HepG2 (cell line): ENCODE data around the gene MAPK1. TPM values are rescaled to one million over a fixed set of nuclear protein-coding genes. Genes with fewer than 3 reads are reported as not detected.

Source experiments
- ARNT2 ChIP-seq: sonication (generic); formaldehyde crosslinking; IDR thresholded peaks from 2 replicates; pipeline ENCODE4 v1.8.0; 2022; ENCODE audit warnings: mild to moderate bottlenecking, low read depth, missing genetic modification reagents, moderate library complexity
- ARNTL ChIP-seq: sonication (generic); formaldehyde crosslinking; IDR thresholded peaks from 2 replicates; pipeline ENCODE4 v1.4.0; 2020; ENCODE audit warnings: mild to moderate bottlenecking, missing genetic modification reagents
- ATF7-NPFF ChIP-seq: sonication (generic); formaldehyde crosslinking; IDR thresholded peaks from 2 replicates; pipeline ENCODE4 v1.8.1; 2023; ENCODE audit warnings: mild to moderate bottlenecking, low read depth, missing genetic modification reagents, moderate library complexity
- HMG20A ChIP-seq: IDR thresholded peaks from 2 replicates; pipeline ENCODE4 v1.6.1; 2016; ENCODE audit warnings: borderline replicate concordance
- HNRNPL ChIP-seq: fragments of 200-400 bp; formaldehyde crosslinking; IDR thresholded peaks from 2 replicates; pipeline ENCODE4 v1.6.1; 2017; ENCODE audit warnings: mild to moderate bottlenecking, low read depth, low read length
- HOXA5 ChIP-seq: sonication (generic); formaldehyde crosslinking; IDR thresholded peaks from 2 replicates; pipeline ENCODE4 v1.4.0; 2020; ENCODE audit warnings: missing genetic modification reagents
- ISL2 ChIP-seq: sonication (generic); formaldehyde crosslinking; IDR thresholded peaks from 2 replicates; pipeline ENCODE4 v1.5.0; 2020; ENCODE audit warnings: missing genetic modification reagents
- KAT2B ChIP-seq: fragments of 150-350 bp; IDR thresholded peaks from 2 replicates; pipeline ENCODE4 v1.6.1; 2014; ENCODE audit warnings: low read depth, low read length, borderline replicate concordance
- MAFF ChIP-seq: IDR thresholded peaks from 2 replicates; pipeline ENCODE4 v1.6.1; 2011; ENCODE audit warnings: low read depth, low read length, improper control_type of control experiment
- MXD4 ChIP-seq: IDR thresholded peaks from 2 replicates; pipeline ENCODE4 v1.6.1; 2016; ENCODE audit warnings: mild to moderate bottlenecking, missing biosample characterization, missing genetic modification reagents
- REPIN1 ChIP-seq: sonication (generic); formaldehyde crosslinking; IDR thresholded peaks from 2 replicates; pipeline ENCODE4 v1.8.0; 2022; ENCODE audit warnings: missing genetic modification reagents, low read depth, mild to moderate bottlenecking, borderline replicate concordance
- SKI ChIP-seq: fragments of 450-650 bp; IDR thresholded peaks from one replicate; pipeline ENCODE4 v1.6.1; 2018; ENCODE audit warnings: mild to moderate bottlenecking; ENCODE audit not compliant: partially characterized antibody
- U2AF1 ChIP-seq: fragments of 200-400 bp; formaldehyde crosslinking; optimal IDR thresholded peaks from 2 replicates; pipeline ENCODE3; 2017; ENCODE audit warnings: mild to moderate bottlenecking, low read depth, low read length
- ZBTB39 ChIP-seq: sonication (generic); formaldehyde crosslinking; IDR thresholded peaks from 2 replicates; pipeline ENCODE4 v1.5.0; 2020; ENCODE audit warnings: missing genetic modification reagents
- ZNF160 ChIP-seq: sonication (generic); formaldehyde crosslinking; IDR thresholded peaks from 2 replicates; pipeline ENCODE4 v1.8.0; 2022; ENCODE audit warnings: mild to moderate bottlenecking, inconsistent platforms, missing genetic modification reagents
- ZNF205 ChIP-seq: IDR thresholded peaks from 2 replicates; pipeline ENCODE4 v1.6.1; 2018; ENCODE audit warnings: missing biosample characterization, missing genetic modification reagents
- ZNF234 ChIP-seq: sonication (generic); formaldehyde crosslinking; conservative IDR thresholded peaks from 2 replicates; pipeline ENCODE4 v1.5.1; 2020; ENCODE audit warnings: mild to moderate bottlenecking, missing genetic modification reagents
- ZNF235 ChIP-seq: sonication (generic); formaldehyde crosslinking; IDR thresholded peaks from 2 replicates; pipeline ENCODE4 v1.8.1; 2023; ENCODE audit warnings: mild to moderate bottlenecking, missing genetic modification reagents, borderline replicate concordance
- ZNF317 ChIP-seq: sonication (generic); formaldehyde crosslinking; IDR thresholded peaks from 2 replicates; pipeline ENCODE4 v1.5.0; 2020; ENCODE audit warnings: mild to moderate bottlenecking, missing genetic modification reagents
- ZNF547 ChIP-seq: sonication (generic); formaldehyde crosslinking; IDR thresholded peaks from 2 replicates; pipeline ENCODE4 v1.5.1; 2020; ENCODE audit warnings: mild to moderate bottlenecking, missing genetic modification reagents
- ZNF749 ChIP-seq: sonication (generic); formaldehyde crosslinking; IDR thresholded peaks from 2 replicates; pipeline ENCODE4 v1.8.0; 2022; ENCODE audit warnings: mild to moderate bottlenecking, missing genetic modification reagents, moderate library complexity, borderline replicate concordance
- ZNF83 ChIP-seq: sonication (generic); formaldehyde crosslinking; IDR thresholded peaks from 2 replicates; pipeline ENCODE4 v1.4.0; 2020; ENCODE audit warnings: missing genetic modification reagents, mild to moderate bottlenecking, borderline replicate concordance
- ZSCAN21 ChIP-seq: sonication (generic); formaldehyde crosslinking; IDR thresholded peaks from 2 replicates; pipeline ENCODE4 v1.8.0; 2022; ENCODE audit warnings: mild to moderate bottlenecking, missing genetic modification reagents, moderate library complexity, borderline replicate concordance
- polyA plus RNA-seq, 8 experiments: library from polyadenylated mRNA; depleted of rRNA in 3 of 8; stranded (reverse) in 7 of 8; unstranded in 1 of 8; fragments of >200 nt; fragmentation: Illumina TruSeq in 4 of 8; extraction: Trizol in 4 of 8; gene quantifications; 2 replicates each; pipeline versions ENCODE4 v1.2.1 to v1.2.3, GENCODE V29; 2011 to 2016; ENCODE audit warnings: low read depth in 4 of 8, missing spikeins in 1 of 8, mixed read lengths in 1 of 8; ENCODE audit not compliant: insufficient read depth in 1 of 8
- total RNA-seq, 5 experiments: library from RNA; depleted of rRNA; stranded (reverse); fragments of >200 nt; fragmentation: Illumina TruSeq; extraction: Trizol; gene quantifications; 2 replicates each; pipeline ENCODE4 v1.2.3, GENCODE V29; 2016; ENCODE audit warnings: low read depth in 1 of 5
- TF ChIP-seq, protein P1 (sequence below): sonication (generic); formaldehyde crosslinking; IDR thresholded peaks from 2 replicates; pipeline ENCODE4 v1.4.0; 2020; ENCODE audit warnings: mild to moderate bottlenecking, low read depth, missing genetic modification reagents
- TF ChIP-seq, protein P2 (sequence below): sonication (generic); formaldehyde crosslinking; IDR thresholded peaks from 2 replicates; pipeline ENCODE4; 2020; ENCODE audit warnings: missing genetic modification reagents, mild to moderate bottlenecking, borderline replicate concordance
- TF ChIP-seq, protein P3 (sequence below): fragments of 450-650 bp; IDR thresholded peaks from 2 replicates; pipeline ENCODE4 v1.6.1; 2017

MAPK1 gene
- total and polyA plus RNA-seq, 2 of the 13 experiments (the other 11 are each of a cell fraction or from before 2014, with no cell fraction given), result 107 to 114 TPM

DNA sequence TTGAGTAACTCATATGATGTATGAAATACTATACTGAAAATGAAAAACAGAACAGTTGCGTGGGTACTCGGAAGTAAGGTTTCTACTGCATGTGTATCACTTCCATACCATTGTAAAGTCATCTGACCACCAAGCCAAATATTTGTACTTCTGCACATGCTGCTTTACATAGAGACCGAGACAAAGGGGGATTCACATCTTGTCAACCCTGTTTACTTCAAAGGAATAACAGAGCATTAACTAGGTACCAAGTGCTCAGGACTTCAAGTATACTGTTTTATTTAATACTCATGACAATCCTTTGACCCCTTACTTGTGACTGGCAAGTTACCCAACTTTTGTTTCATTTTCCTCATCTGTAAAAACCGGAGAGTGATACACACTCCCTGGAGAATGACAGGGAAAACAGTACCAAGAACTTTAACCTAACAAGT, 9.9 kb downstream of the MAPK1 start (continued):
- TF ChIP-seq, protein P1, sequence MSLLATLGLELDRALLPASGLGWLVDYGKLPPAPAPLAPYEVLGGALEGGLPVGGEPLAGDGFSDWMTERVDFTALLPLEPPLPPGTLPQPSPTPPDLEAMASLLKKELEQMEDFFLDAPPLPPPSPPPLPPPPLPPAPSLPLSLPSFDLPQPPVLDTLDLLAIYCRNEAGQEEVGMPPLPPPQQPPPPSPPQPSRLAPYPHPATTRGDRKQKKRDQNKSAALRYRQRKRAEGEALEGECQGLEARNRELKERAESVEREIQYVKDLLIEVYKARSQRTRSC (CRISPR knock-in tag), result no peak
- TF ChIP-seq, protein P2, sequence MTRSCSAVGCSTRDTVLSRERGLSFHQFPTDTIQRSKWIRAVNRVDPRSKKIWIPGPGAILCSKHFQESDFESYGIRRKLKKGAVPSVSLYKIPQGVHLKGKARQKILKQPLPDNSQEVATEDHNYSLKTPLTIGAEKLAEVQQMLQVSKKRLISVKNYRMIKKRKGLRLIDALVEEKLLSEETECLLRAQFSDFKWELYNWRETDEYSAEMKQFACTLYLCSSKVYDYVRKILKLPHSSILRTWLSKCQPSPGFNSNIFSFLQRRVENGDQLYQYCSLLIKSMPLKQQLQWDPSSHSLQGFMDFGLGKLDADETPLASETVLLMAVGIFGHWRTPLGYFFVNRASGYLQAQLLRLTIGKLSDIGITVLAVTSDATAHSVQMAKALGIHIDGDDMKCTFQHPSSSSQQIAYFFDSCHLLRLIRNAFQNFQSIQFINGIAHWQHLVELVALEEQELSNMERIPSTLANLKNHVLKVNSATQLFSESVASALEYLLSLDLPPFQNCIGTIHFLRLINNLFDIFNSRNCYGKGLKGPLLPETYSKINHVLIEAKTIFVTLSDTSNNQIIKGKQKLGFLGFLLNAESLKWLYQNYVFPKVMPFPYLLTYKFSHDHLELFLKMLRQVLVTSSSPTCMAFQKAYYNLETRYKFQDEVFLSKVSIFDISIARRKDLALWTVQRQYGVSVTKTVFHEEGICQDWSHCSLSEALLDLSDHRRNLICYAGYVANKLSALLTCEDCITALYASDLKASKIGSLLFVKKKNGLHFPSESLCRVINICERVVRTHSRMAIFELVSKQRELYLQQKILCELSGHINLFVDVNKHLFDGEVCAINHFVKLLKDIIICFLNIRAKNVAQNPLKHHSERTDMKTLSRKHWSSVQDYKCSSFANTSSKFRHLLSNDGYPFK, result no peak
- TF ChIP-seq ZNF160 (CRISPR knock-in tag) (no peak), MAFF (no peak), ZNF234 (CRISPR knock-in tag) (no peak), ARNT2 (no peak), ZBTB39 (peak; percentile 99), HOXA5 (CRISPR knock-in tag) (no peak), REPIN1 (CRISPR knock-in tag) (no peak), HNRNPL (no peak), ZNF235 (CRISPR knock-in tag) (no peak), ZNF749 (CRISPR knock-in tag) (no peak), ZSCAN21 (CRISPR knock-in tag) (no peak), MXD4 (peak; percentile 73), KAT2B (no peak), ZNF83 (CRISPR knock-in tag) (no peak), U2AF1 (no peak), ZNF317 (CRISPR knock-in tag) (0 out of 2 replicates have a peak, but pooled peaks have one; percentile 30), HMG20A (CRISPR knock-in tag) (peak; percentile 51; the same call in 1 of the 2 replicates), ZNF547 (CRISPR knock-in tag) (no peak), ZNF205 (peak; percentile 70; the same call in 1 of the 2 replicates), SKI (peak; percentile 26), ATF7-NPFF (CRISPR knock-in tag) (no peak), ISL2 (CRISPR knock-in tag) (peak; percentile 73), ARNTL (CRISPR knock-in tag) (no peak)
- TF ChIP-seq, protein P3, sequence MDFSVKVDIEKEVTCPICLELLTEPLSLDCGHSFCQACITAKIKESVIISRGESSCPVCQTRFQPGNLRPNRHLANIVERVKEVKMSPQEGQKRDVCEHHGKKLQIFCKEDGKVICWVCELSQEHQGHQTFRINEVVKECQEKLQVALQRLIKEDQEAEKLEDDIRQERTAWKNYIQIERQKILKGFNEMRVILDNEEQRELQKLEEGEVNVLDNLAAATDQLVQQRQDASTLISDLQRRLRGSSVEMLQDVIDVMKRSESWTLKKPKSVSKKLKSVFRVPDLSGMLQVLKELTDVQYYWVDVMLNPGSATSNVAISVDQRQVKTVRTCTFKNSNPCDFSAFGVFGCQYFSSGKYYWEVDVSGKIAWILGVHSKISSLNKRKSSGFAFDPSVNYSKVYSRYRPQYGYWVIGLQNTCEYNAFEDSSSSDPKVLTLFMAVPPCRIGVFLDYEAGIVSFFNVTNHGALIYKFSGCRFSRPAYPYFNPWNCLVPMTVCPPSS, result no peak
